ENCODE measurements around the gene CERS4. TPM values are rescaled to one million over a fixed set of nuclear protein-coding genes. Genes with fewer than 3 reads are reported as not detected.

CERS4 gene
- polyA plus RNA-seq, 4 donors, result 33.2 to 52.0 (median 40.8) TPM

DNA sequence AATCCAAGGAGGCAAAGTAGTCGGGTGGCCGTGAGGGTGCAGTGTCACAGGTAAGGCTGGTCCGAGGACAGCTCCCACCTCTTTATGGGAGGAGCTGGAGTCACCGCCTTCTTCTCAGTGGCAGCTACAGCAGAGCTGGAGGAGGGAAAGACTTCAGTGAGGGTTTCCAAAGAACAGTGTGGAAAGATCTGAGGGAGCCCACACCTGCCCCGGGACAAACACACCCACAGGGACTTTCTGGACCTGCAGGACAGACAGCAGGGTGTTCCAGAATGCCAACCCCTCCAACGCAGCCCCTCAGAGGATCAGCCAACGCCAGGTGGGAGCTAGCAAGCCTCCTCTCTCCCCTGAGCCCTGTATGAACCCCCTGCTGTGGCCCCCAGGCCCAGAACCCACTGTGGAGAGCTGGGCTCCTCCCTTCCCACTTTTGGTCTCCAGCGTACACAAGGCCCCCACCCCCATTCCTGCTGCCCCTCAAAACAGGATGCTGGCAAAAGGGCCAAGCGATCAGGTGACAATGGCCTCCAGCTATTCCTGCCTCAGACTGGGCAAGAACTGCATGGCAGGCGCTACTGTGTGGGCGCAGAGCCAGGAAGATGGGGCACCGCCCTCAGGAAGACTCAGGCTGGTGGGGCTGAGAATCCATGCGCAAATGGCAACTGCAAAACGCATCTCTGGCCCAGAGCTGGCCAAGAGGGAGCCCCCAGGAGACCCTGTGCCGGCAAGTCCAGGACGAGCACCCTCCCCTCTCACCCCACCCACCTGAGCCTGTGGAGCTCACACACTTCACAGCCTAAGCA lies 102.5 kb downstream of the CERS4 start:
- no peak for DNase-seq (ENCODE audit: low read depth in 4 of 4, low spot score in 3 of 4)

Other genes starting within 250 kb of the CERS4 start
- 10 to 100 TPM; 87.8 to 91.8 (median 89.0) TPM for gene ELAVL1, start 203.7 kb upstream of the CERS4 start, polyA plus RNA-seq (ENCODE audit: insufficient read length in 4 of 4)
- under 1 TPM in 3 of 4 donors, not detected in 1; 0.39 to 0.73 (median 0.57) TPM for gene CCL25, start 156.6 kb upstream of the CERS4 start, polyA plus RNA-seq (ENCODE audit: insufficient read length in 4 of 4)
- gene FBN3, start 59.8 kb upstream of the CERS4 start, polyA plus RNA-seq (ENCODE audit: insufficient read length in 4 of 4), result 10 to 100 TPM; 27.4 to 35.1 (median 29.5) TPM
- gene CD320, start 99.0 kb downstream of the CERS4 start, polyA plus RNA-seq (ENCODE audit: insufficient read length in 4 of 4), result 10 to 100 TPM; 30.7 to 49.2 (median 33.5) TPM
- gene NDUFA7, start 112.0 kb downstream of the CERS4 start, polyA plus RNA-seq (ENCODE audit: insufficient read length in 4 of 4), result 10 to 100 TPM; 44.9 to 61.6 (median 57.9) TPM
- gene RPS28, start 112.1 kb downstream of the CERS4 start, polyA plus RNA-seq (ENCODE audit: insufficient read length in 4 of 4), result 100 to 1,000 TPM; 326 to 611 (median 414) TPM
- gene KANK3, start 133.9 kb downstream of the CERS4 start, polyA plus RNA-seq (ENCODE audit: insufficient read length in 4 of 4), result 10 to 100 TPM in 1 of 4 donors, 1 to 10 TPM in 3; 6.8 to 16.7 (median 8.1) TPM
- gene ANGPTL4, start 154.8 kb downstream of the CERS4 start, polyA plus RNA-seq (ENCODE audit: insufficient read length in 4 of 4), result 1 to 10 TPM; 1.6 to 5.0 (median 2.4) TPM
- 100 to 1,000 TPM; 121 to 174 (median 130) TPM for gene RAB11B, start 181.0 kb downstream of the CERS4 start, polyA plus RNA-seq (ENCODE audit: insufficient read length in 4 of 4)
- gene MARCHF2, start 203.9 kb downstream of the CERS4 start, polyA plus RNA-seq (ENCODE audit: insufficient read length in 4 of 4), result 10 to 100 TPM; 12.8 to 18.6 (median 13.5) TPM
- gene HNRNPM, start 235.6 kb downstream of the CERS4 start, polyA plus RNA-seq (ENCODE audit: insufficient read length in 4 of 4), result 100 to 1,000 TPM; 354 to 435 (median 411) TPM